DMS53 treated with DMSO at 0.1 percent for 48 hours (cell line): ENCODE results near the gene LYZL1.
"Not testable (repeated sequence)": the region's sequence is repeated elsewhere in the genome, so short reads cannot be mapped to it uniquely, and the experiment has no call there.

Experiments
- DNase-seq: peaks from one replicate; lab custom pipeline; 2025; ENCODE audit not compliant: unreplicated experiment; lab: John Stamatoyannopoulos, UW

LYZL1 gene

GRCh38 chr10:29259498-29259897 lies 29.4 kb upstream of the LYZL1 start:
- no peak for DNase-seq

- DNase-seq: no peak
Measured at GRCh38 chr10:29263506-29263905, 25.4 kb upstream of the LYZL1 start.

GRCh38 chr10:29265210-29265768 lies 23.6 kb upstream of the LYZL1 start:
- DNase-seq: peak; percentile 5

- no peak for DNase-seq
Measured at GRCh38 chr10:29266641-29267040, 22.2 kb upstream of the LYZL1 start.

GRCh38 chr10:29268011-29268410 lies 20.9 kb upstream of the LYZL1 start:
- DNase-seq: no peak

GRCh38 chr10:29269486-29269885 lies 19.4 kb upstream of the LYZL1 start:
- no peak for DNase-seq

GRCh38 chr10:29270883-29271282 lies 18.0 kb upstream of the LYZL1 start:
- DNase-seq: no peak

- no peak for DNase-seq
Measured at GRCh38 chr10:29271877-29272276, 17.0 kb upstream of the LYZL1 start.

GRCh38 chr10:29273478-29273877 lies 15.4 kb upstream of the LYZL1 start:
- no peak for DNase-seq

- no peak for DNase-seq
Measured at GRCh38 chr10:29276251-29276850, 12.5 kb upstream of the LYZL1 start.

- DNase-seq: no peak
Measured at GRCh38 chr10:29277296-29277695, 11.6 kb upstream of the LYZL1 start.

GRCh38 chr10:29279779-29280487 lies 8.9 kb upstream of the LYZL1 start:
- DNase-seq: no peak

- no peak for DNase-seq
Measured at GRCh38 chr10:29280488-29280840, 8.4 kb upstream of the LYZL1 start.

- DNase-seq: no peak
Measured at GRCh38 chr10:29285624-29286051, 3.2 kb upstream of the LYZL1 start.

GRCh38 chr10:29287635-29288034 lies 1.2 kb upstream of the LYZL1 start:
- DNase-seq: no peak

GRCh38 chr10:29291561-29291960 lies 2.7 kb downstream of the LYZL1 start:
- DNase-seq: not testable (repeated sequence)

- not testable (repeated sequence) for DNase-seq
Measured at GRCh38 chr10:29292406-29292805, 3.5 kb downstream of the LYZL1 start.

- DNase-seq: no peak
Measured at GRCh38 chr10:29295813-29296212, 6.9 kb downstream of the LYZL1 start.

- DNase-seq: no peak
Measured at GRCh38 chr10:29297678-29298077, 8.8 kb downstream of the LYZL1 start.

- no peak for DNase-seq
Measured at GRCh38 chr10:29301359-29301910, 12.6 kb downstream of the LYZL1 start.

GRCh38 chr10:29302499-29302898 lies 13.6 kb downstream of the LYZL1 start:
- no peak for DNase-seq

GRCh38 chr10:29304264-29304994 lies 15.6 kb downstream of the LYZL1 start:
- DNase-seq: peak; percentile 26
